ENCODE results near the gene TASOR2.

Gene TASOR2

GRCh38 chr10:5688587-5688986 is 3.9 kb downstream of the TASOR2 start:
- no peak for DNase-seq

GRCh38 chr10:5691786-5692185 is 7.1 kb downstream of the TASOR2 start:
- no peak for DNase-seq

- DNase-seq: no peak
Observed at GRCh38 chr10:5692461-5693358, 8.1 kb downstream of the TASOR2 start.

DNA sequence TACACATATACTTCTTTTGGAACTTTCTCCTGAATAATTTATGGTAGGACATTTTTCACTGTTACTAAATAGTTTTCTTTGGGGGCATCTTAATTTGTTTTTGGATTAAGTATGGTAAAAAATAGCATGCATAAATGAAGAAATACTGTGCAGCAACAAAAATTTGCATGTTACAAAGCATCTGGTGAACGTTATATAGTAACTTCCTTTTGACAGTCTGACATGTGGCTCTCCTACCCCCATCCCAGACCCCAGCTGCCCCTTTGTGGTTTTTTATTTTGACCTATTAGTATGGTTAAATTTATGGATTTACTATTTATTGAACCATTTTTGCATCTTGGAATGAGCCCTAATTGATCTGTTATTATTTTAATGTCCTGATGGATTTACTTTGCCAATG is 9.9 kb downstream of the TASOR2 start:
- DNase-seq: no peak

DNA sequence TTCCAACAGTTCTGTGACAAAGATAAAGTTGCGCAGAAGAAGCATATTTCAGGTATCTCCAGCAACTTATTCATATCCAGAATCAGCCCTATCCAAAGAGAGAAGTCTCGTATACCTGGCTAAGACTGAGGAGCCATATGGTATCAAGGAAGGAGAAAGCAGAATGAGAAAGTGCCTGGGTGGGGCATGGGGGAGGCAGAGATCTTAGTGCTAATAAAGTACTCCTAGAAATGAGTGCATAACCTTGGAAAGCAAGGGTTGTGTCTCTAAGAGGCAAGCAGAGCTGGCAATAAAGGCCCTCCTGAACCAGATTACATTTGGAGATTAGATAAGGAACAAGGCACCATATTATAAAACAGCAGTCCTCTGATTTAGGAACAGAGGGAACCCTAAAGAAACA is 12.7 kb downstream of the TASOR2 start:
- DNase-seq: no peak

GRCh38 chr10:5698062-5698461 is 13.4 kb downstream of the TASOR2 start:
- no peak for DNase-seq

- DNase-seq: no peak
Observed at GRCh38 chr10:5708356-5708755, 23.7 kb downstream of the TASOR2 start.

DNA sequence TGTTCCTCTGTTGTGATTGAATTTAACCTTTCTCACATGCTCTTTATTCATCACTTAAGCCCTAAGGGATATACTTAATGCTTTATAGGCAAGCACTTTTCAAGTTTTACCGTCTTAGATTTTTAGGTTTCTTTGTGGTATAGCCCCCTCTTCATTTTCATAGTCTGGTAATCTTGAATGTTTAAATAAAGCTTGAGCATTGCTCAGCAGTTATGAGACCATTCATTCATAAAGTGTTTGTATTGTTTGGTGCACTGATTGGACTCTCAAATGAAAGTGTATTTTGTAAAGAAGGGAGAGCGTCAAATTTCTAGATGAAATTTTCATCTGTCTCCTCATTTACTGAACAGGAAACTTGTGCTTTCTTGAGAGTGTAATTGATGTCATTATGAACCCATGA is 25.2 kb downstream of the TASOR2 start:
- no peak for DNase-seq

DNA sequence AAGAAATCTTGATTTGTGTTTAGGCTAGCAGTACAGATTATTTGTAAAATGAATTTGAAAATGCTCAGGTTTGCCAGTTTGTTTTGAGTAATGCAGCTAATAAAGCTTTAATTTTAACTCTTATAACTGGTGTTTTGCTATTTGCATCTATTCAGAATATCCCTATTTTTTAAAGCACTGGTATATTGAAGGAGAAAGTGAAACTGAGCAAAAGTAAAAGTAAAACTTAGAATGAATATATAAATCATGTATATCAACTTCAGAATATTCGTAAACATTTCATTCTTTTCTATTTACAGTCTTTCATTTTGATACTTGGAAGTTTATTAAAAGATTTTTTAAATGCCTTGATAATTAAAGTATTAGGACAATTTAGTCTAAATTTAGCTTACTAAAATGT is 26.2 kb downstream of the TASOR2 start:
- DNase-seq: no peak

DNA sequence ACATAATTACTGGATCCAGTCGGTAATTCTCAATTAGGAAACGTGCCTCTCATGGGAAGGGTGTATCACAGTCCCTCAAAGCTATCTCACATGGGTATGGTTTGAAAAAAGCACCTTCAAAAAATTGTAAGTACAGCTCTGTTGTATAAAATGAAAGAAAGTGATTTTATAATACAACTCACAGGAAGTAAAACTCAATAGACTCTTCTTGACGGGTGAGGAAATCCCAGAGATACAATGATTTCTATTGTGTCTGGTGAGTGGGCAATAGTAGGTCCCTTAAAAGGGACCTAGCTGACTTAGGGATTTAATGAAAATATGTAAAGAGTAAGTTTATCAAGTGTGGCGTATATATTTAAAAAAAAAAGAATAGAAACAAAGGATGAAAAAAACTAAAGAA is 27.0 kb downstream of the TASOR2 start:
- DNase-seq: no peak

DNA sequence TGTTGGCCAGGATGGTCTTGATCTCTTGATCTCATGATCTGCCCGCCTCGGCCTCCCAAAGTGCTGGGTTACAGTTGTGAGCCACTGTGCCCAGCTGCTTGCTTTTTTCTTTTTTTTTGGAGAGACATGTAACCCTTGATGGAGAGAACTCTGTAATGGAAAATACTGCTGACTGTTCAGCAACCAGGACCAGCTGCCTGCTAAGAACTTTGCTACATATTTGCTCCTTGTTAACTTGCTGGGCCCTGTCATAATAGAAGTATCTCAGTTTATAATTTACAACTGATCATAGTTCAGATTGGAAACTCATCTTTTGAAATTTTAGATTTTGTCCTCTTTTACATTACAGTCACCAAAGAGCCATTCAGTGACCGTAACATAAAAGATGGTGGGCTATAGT is 34.9 kb downstream of the TASOR2 start:
- no peak for DNase-seq

GRCh38 chr10:5720182-5720581 is 35.5 kb downstream of the TASOR2 start:
- DNase-seq: no peak

GRCh38 chr10:5723692-5724091 is 39.1 kb downstream of the TASOR2 start:
- no peak for DNase-seq

GRCh38 chr10:5730766-5731165 is 46.1 kb downstream of the TASOR2 start:
- no peak for DNase-seq

DNA sequence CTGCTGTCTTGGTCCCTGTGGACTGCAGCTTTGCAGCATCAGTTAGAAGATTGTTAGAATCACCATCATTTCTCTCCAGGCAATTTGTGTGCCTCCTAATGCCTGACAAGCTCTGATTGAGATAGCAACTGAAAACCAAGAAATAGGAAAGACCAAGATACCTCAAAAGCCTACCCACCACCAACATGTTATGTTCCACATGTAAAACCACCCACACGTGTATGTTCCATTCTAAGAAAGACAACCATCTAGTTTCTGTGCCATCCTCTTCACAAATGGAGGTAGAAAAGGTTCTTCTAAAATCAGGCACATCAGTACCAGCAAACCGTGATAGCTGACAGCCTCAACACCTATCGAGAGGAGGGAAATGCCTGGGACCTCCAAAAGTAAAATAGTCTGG is 46.9 kb downstream of the TASOR2 start:
- DNase-seq: no peak

DNA sequence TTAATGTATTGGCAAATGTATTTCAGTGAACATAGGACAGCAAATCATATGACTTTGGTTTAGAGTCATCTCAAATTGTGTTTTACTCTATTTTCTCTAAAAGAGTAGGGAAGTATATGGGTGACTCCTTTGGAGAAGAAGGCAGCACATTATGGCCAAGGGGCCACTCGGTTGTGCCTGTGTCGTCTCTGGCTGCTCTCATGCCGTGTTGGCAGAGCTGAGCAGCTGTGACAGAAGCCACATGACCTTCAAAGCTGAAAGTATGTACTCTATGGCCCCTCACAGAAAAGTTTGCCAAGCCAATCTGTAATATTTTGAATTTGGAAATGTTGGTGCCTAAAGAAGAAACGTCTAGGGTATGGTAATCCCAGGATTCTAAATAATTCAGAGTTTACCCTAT is 47.5 kb downstream of the TASOR2 start:
- DNase-seq: no peak

Measured in HCEC 1CT (cell line).